ENCODE results near the gene SUCO.

Gene SUCO

GRCh38 chr1:172630868-172631267 lies 97.9 kb downstream of the SUCO start:
- TF ChIP-seq CEBPB (IDR thresholded peaks at IDR 0.05) (no peak), CREB1 (IDR thresholded peaks at IDR 0.05; ENCODE audit: low read depth) (no peak), YY1 (IDR thresholded peaks at IDR 0.05; ENCODE audit: low read depth) (no peak), EGR1 (IDR thresholded peaks at IDR 0.05) (no peak), RAD21 (IDR thresholded peaks at IDR 0.05; ENCODE audit: low read depth) (no peak), TAF1 (IDR thresholded peaks at IDR 0.05; ENCODE audit: low read depth) (no peak), ZBTB7A (IDR thresholded peaks at IDR 0.05; ENCODE audit: low read depth) (no peak), USF1 (IDR thresholded peaks at IDR 0.05) (no peak), NFIC (IDR thresholded peaks at IDR 0.05) (no peak), FOXM1 (IDR thresholded peaks at IDR 0.05; ENCODE audit: borderline replicate concordance, low read depth) (no peak), EP300 (IDR thresholded peaks at IDR 0.05; ENCODE audit: borderline replicate concordance) (no peak), REST (IDR thresholded peaks at IDR 0.05; ENCODE audit: low read depth) (no peak), TCF12 (IDR thresholded peaks at IDR 0.05; ENCODE audit: low read depth) (no peak)

- TF ChIP-seq YY1 (IDR thresholded peaks at IDR 0.05; ENCODE audit: low read depth): no peak
- TF ChIP-seq ZBTB7A (IDR thresholded peaks at IDR 0.05; ENCODE audit: low read depth): no peak
- TF ChIP-seq TAF1 (IDR thresholded peaks at IDR 0.05; ENCODE audit: low read depth): no peak
- TF ChIP-seq EP300 (IDR thresholded peaks at IDR 0.05; ENCODE audit: borderline replicate concordance): no peak
- no peak for TF ChIP-seq CEBPB (IDR thresholded peaks at IDR 0.05)
- no peak for TF ChIP-seq TCF12 (IDR thresholded peaks at IDR 0.05; ENCODE audit: low read depth)
Measured at GRCh38 chr1:172637522-172637921, 104.6 kb downstream of the SUCO start.

- TF ChIP-seq EGR1 (IDR thresholded peaks at IDR 0.05) (no peak), FOXM1 (IDR thresholded peaks at IDR 0.05; ENCODE audit: borderline replicate concordance, low read depth) (no peak), CREB1 (IDR thresholded peaks at IDR 0.05; ENCODE audit: low read depth) (no peak), CEBPB (IDR thresholded peaks at IDR 0.05) (no peak), YY1 (IDR thresholded peaks at IDR 0.05; ENCODE audit: low read depth) (no peak), TEAD4 (IDR thresholded peaks at IDR 0.05) (no peak), REST (IDR thresholded peaks at IDR 0.05; ENCODE audit: low read depth) (no peak), USF1 (IDR thresholded peaks at IDR 0.05) (no peak), TCF12 (IDR thresholded peaks at IDR 0.05; ENCODE audit: low read depth) (no peak), RAD21 (IDR thresholded peaks at IDR 0.05; ENCODE audit: low read depth) (no peak)
Measured at GRCh38 chr1:172638249-172638648, 105.3 kb downstream of the SUCO start.

- no peak for TF ChIP-seq RAD21 (IDR thresholded peaks at IDR 0.05; ENCODE audit: low read depth)
- peak; percentile 62 for TF ChIP-seq TEAD4 (IDR thresholded peaks at IDR 0.05)
- TF ChIP-seq YY1 (IDR thresholded peaks at IDR 0.05; ENCODE audit: low read depth): no peak
Measured at GRCh38 chr1:172638885-172639831, 106.2 kb downstream of the SUCO start.

- no peak for TF ChIP-seq REST (IDR thresholded peaks at IDR 0.05; ENCODE audit: low read depth)
- no peak for TF ChIP-seq ZBTB7A (IDR thresholded peaks at IDR 0.05; ENCODE audit: low read depth)
- no peak for TF ChIP-seq EGR1 (IDR thresholded peaks at IDR 0.05)
- TF ChIP-seq USF1 (IDR thresholded peaks at IDR 0.05): no peak
- no peak for TF ChIP-seq EP300 (IDR thresholded peaks at IDR 0.05; ENCODE audit: borderline replicate concordance)
- no peak for TF ChIP-seq RAD21 (IDR thresholded peaks at IDR 0.05; ENCODE audit: low read depth)
- TF ChIP-seq TCF12 (IDR thresholded peaks at IDR 0.05; ENCODE audit: low read depth): no peak
- TF ChIP-seq YY1 (IDR thresholded peaks at IDR 0.05; ENCODE audit: low read depth): no peak
- TF ChIP-seq CEBPB (IDR thresholded peaks at IDR 0.05): no peak
- no peak for TF ChIP-seq TAF1 (IDR thresholded peaks at IDR 0.05; ENCODE audit: low read depth)
- no peak for TF ChIP-seq CREB1 (IDR thresholded peaks at IDR 0.05; ENCODE audit: low read depth)
- TF ChIP-seq NFIC (IDR thresholded peaks at IDR 0.05): no peak
- no peak for TF ChIP-seq FOXM1 (IDR thresholded peaks at IDR 0.05; ENCODE audit: borderline replicate concordance, low read depth)
- no peak for TF ChIP-seq TEAD4 (IDR thresholded peaks at IDR 0.05)
- no peak for TF ChIP-seq MAX (IDR thresholded peaks at IDR 0.05)
Measured at GRCh38 chr1:172640111-172640510, 107.2 kb downstream of the SUCO start.
